NCI-H1436 (cell line): ENCODE results near the gene RANBP3.
"Not testable (repeated sequence)": the region's sequence is repeated elsewhere in the genome, so short reads cannot be mapped to it uniquely, and the experiment has no call there.

Experiments used
- DNase-seq: peaks from one replicate; lab custom pipeline; 2025; lab: John Stamatoyannopoulos, UW

The RANBP3 gene

GRCh38 chr19:5966215-5966614 lies 11.7 kb downstream of the RANBP3 start:
- no peak for DNase-seq

GRCh38 chr19:5964816-5965565 lies 12.9 kb downstream of the RANBP3 start:
- no peak for DNase-seq

- no peak for DNase-seq
Observed at GRCh38 chr19:5963855-5964254, 14.1 kb downstream of the RANBP3 start.

GRCh38 chr19:5963259-5963658 lies 14.7 kb downstream of the RANBP3 start:
- DNase-seq = not testable (repeated sequence)

- DNase-seq = peak; percentile 80
Observed at GRCh38 chr19:5961969-5962945, 15.7 kb downstream of the RANBP3 start.

GRCh38 chr19:5961641-5961968 lies 16.3 kb downstream of the RANBP3 start:
- DNase-seq = not testable (repeated sequence)

GRCh38 chr19:5960005-5961001 lies 17.6 kb downstream of the RANBP3 start:
- no peak for DNase-seq

GRCh38 chr19:5959260-5960004 lies 18.5 kb downstream of the RANBP3 start:
- no peak for DNase-seq

- no peak for DNase-seq
Observed at GRCh38 chr19:5958851-5959122, 19.2 kb downstream of the RANBP3 start.

- DNase-seq = no peak
Observed at GRCh38 chr19:5958074-5958850, 19.7 kb downstream of the RANBP3 start.

GRCh38 chr19:5957170-5957569 lies 20.8 kb downstream of the RANBP3 start:
- DNase-seq = no peak

- no peak for DNase-seq
Observed at GRCh38 chr19:5956728-5957127, 21.2 kb downstream of the RANBP3 start.

GRCh38 chr19:5956323-5956722 lies 21.6 kb downstream of the RANBP3 start:
- DNase-seq = no peak

- no peak for DNase-seq
Observed at GRCh38 chr19:5955636-5955935, 22.4 kb downstream of the RANBP3 start.

GRCh38 chr19:5954293-5954692 lies 23.6 kb downstream of the RANBP3 start:
- DNase-seq = no peak

- no peak for DNase-seq
Observed at GRCh38 chr19:5953680-5954213, 24.2 kb downstream of the RANBP3 start.

GRCh38 chr19:5953030-5953589 lies 24.8 kb downstream of the RANBP3 start:
- no peak for DNase-seq

- no peak for DNase-seq
Observed at GRCh38 chr19:5952193-5953029, 25.5 kb downstream of the RANBP3 start.

- DNase-seq = no peak
Observed at GRCh38 chr19:5951338-5951861, 26.5 kb downstream of the RANBP3 start.
